Measurements from ENCODE around the gene MCTP1.

MCTP1 gene

DNA sequence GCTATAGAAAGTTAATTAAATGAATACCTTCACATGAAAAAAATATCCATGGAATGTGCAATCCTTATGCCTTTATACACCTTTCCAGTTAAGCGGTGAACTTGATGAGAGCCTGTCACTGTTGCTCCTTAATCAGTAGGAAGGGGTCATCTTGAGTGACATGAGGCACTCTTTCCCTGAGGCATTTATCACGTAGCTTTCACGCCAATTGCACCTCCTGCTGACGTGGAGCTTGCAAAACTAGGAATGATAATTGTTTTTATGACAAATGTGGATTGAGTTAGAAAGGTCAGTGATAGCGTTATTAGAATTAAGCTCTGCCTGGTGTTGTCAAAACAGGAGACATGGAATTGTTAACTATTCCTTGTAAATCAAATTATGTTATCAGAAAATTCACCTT lies 586.7 kb downstream of the MCTP1 start:
- Mint-ChIP-seq H3K9me3 (no peaks in the 10 kb centered on the region), H3K27ac (no peak overlapping the region), H3K4me3 (no peak overlapping the region), H3K27me3 (no peaks in the 10 kb centered on the region), H3K4me1 (no peaks in the 10 kb centered on the region)
- no peak for ATAC-seq
- no peak for DNase-seq

- no peak for DNase-seq
- Mint-ChIP-seq H3K27me3 (no peaks in the 10 kb centered on the region), H3K4me1 (no peaks in the 10 kb centered on the region), H3K27ac (no peak overlapping the region), H3K4me3 (no peak overlapping the region), H3K9me3 (no peaks in the 10 kb centered on the region)
- ATAC-seq: no peak
These were observed 590.2 kb downstream of the MCTP1 start for GRCh38 chr5:94694671-94695070.

DNA sequence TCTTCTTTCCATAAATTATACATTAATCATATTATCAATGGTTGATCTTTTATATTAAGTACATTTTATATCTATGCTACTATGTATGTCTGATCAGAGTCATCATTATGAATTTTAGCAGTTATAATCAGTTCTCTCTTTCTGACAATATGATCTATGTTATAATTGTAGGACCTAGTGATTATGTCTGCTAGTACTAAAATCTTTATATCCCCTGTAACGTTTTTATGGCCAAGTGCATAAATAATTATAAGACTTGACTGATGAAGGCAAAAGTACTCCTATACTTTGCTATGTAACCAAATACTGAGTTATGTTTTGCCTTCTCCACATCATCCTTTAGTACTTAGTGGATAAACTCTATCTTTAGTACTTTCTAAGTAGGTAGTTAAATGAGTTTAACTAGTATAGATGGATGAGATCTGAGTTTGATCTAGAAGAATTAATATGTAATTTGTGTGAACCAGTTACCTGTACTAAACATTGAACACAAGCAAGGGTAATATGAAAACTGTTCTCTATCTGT lies 591.0 kb downstream of the MCTP1 start:
- no peak for ATAC-seq

GRCh38 chr5:94693043-94693822 lies 591.7 kb downstream of the MCTP1 start:
- DNase-seq: no peak
- no peak overlapping the region for H3K27ac Mint-ChIP-seq
- H3K9me3 Mint-ChIP-seq: no peaks in the 10 kb centered on the region
- H3K4me3 Mint-ChIP-seq: no peak overlapping the region
- no peaks in the 10 kb centered on the region for H3K27me3 Mint-ChIP-seq
- ATAC-seq: peak; percentile 64
- no peaks in the 10 kb centered on the region for H3K4me1 Mint-ChIP-seq

More for the DNA sequence above, 591.0 kb downstream of the MCTP1 start:
- no peak for DNase-seq
- Mint-ChIP-seq H3K4me3 (no peak overlapping the region), H3K9me3 (no peaks in the 10 kb centered on the region), H3K27ac (no peak overlapping the region), H3K27me3 (no peaks in the 10 kb centered on the region), H3K4me1 (no peaks in the 10 kb centered on the region)

DNA sequence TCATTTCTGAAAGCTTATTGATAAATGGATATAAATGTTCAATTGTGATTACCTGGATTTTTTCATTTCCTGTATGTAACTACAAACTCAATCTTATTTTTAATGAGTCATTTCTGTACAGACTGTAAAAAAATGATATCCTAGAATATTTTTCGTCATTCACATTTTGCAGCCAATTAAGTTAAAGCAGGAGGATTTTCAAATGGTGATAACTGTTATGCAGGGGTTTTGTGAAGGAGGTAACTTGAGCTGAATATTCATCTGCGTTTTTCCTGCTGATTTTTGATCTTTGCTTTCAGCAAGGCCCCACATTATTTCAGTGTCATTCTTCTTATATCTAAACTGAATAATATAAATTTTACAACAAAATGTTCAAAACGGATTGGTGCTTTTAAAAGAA lies 592.3 kb downstream of the MCTP1 start:
- DNase-seq (no peak), ATAC-seq (no peak)
- no peaks in the 10 kb centered on the region for H3K27me3 Mint-ChIP-seq
- no peaks in the 10 kb centered on the region for H3K9me3 Mint-ChIP-seq
- H3K4me1 Mint-ChIP-seq: no peaks in the 10 kb centered on the region
- H3K27ac Mint-ChIP-seq: no peak overlapping the region
- no peak overlapping the region for H3K4me3 Mint-ChIP-seq

GRCh38 chr5:94691949-94692348 lies 592.9 kb downstream of the MCTP1 start:
- no peak overlapping the region for H3K27ac Mint-ChIP-seq
- DNase-seq (no peak), ATAC-seq (no peak)
- H3K9me3 Mint-ChIP-seq: no peaks in the 10 kb centered on the region
- no peaks in the 10 kb centered on the region for H3K4me1 Mint-ChIP-seq
- no peak overlapping the region for H3K4me3 Mint-ChIP-seq
- no peaks in the 10 kb centered on the region for H3K27me3 Mint-ChIP-seq

- Mint-ChIP-seq H3K4me3 (no peak overlapping the region), H3K27ac (no peak overlapping the region), H3K4me1 (no peaks in the 10 kb centered on the region), H3K27me3 (no peaks in the 10 kb centered on the region), H3K9me3 (no peaks in the 10 kb centered on the region)
- DNase-seq (no peak), ATAC-seq (no peak)
These were observed 593.6 kb downstream of the MCTP1 start for GRCh38 chr5:94691291-94691690.

- no peak overlapping the region for H3K27ac Mint-ChIP-seq
- DNase-seq: no peak
- H3K4me3 Mint-ChIP-seq: no peak overlapping the region
- no peaks in the 10 kb centered on the region for H3K9me3 Mint-ChIP-seq
- no peaks in the 10 kb centered on the region for H3K27me3 Mint-ChIP-seq
- no peak for ATAC-seq
- H3K4me1 Mint-ChIP-seq: no peaks in the 10 kb centered on the region
These were observed 594.1 kb downstream of the MCTP1 start for GRCh38 chr5:94690778-94691177.

DNA sequence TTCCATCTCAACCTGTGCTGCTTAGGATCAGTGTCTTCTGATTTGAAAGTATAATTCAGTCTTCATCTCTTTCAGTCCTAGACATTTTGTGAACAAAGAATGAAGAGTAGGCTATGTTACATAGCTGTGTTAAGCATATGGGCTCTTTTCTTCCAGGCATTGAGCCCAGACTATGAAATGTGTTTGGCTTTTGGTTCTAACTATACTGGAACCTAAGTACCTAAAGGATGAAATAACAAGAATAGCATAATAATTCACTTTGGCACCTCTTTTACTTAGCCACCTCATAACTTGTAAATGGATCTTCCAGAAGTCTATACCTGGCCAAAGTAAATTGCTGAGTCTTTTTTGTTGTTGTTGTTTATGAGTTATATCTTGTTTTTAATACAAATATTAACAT lies 595.0 kb downstream of the MCTP1 start:
- H3K27ac Mint-ChIP-seq: no peak overlapping the region
- no peak overlapping the region for H3K4me3 Mint-ChIP-seq
- H3K27me3 Mint-ChIP-seq: no peaks in the 10 kb centered on the region
- no peak for DNase-seq
- no peak for ATAC-seq
- no peaks in the 10 kb centered on the region for H3K9me3 Mint-ChIP-seq
- no peaks in the 10 kb centered on the region for H3K4me1 Mint-ChIP-seq

DNA sequence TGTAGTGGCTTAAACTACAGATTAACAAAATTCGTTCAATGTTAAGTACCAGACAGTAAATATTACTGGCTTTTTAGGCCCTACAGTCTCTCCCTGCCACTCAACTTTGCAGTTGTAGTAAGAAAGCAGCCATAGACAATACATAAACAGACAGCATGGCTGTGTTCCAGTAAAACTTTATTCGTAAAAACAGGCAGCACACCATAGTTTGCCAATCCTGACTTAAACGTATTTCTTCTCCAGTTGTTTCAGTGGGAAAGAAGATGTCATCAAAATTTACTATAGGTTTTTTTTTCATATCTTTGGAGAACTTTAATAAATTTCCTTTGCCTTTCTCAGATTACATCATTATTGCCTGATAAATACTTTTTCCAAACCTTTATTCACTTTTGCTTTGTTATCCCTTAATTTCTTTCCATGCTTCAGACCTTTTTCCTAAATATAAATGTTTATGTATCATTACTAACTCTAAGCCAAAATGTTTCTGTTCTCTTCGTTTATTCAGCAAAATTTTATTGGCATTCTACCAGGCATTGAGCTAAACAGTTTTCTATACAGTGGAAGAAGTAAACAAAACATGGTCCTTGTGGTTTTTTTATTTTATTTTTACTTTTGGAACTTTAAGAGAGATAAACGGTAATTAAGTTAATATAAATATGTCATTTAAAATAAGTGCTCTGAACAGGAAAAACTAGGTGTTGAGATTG lies 601.9 kb downstream of the MCTP1 start:
- Mint-ChIP-seq H3K27me3 (no peaks in the 10 kb centered on the region), H3K27ac (peak overlapping the region in 1 of 2 donors; percentile 5), H3K9me3 (no peaks in the 10 kb centered on the region), H3K4me3 (no peak overlapping the region), H3K4me1 (no peaks in the 10 kb centered on the region)
- ATAC-seq: no peak
- no peak for DNase-seq

- DNase-seq (no peak), ATAC-seq (no peak)
- H3K4me1 Mint-ChIP-seq: no peaks in the 10 kb centered on the region
- H3K27ac Mint-ChIP-seq: no peak overlapping the region
- H3K9me3 Mint-ChIP-seq: no peaks in the 10 kb centered on the region
- H3K27me3 Mint-ChIP-seq: no peaks in the 10 kb centered on the region
- no peak overlapping the region for H3K4me3 Mint-ChIP-seq
These were observed 608.8 kb downstream of the MCTP1 start for GRCh38 chr5:94675965-94676618.

- Mint-ChIP-seq H3K27ac (no peak overlapping the region), H3K4me1 (no peaks in the 10 kb centered on the region), H3K9me3 (no peaks in the 10 kb centered on the region), H3K4me3 (no peak overlapping the region), H3K27me3 (no peaks in the 10 kb centered on the region)
- no peak for DNase-seq
- no peak for ATAC-seq
These were observed 610.2 kb downstream of the MCTP1 start for GRCh38 chr5:94674490-94675382.

- H3K27ac Mint-ChIP-seq: no peak overlapping the region
- no peak for DNase-seq
These were observed 612.1 kb downstream of the MCTP1 start for GRCh38 chr5:94672746-94673145.

GRCh38 chr5:94670726-94671125 lies 614.2 kb downstream of the MCTP1 start:
- Mint-ChIP-seq H3K27ac (no peak overlapping the region), H3K27me3 (no peaks in the 10 kb centered on the region), H3K9me3 (no peaks in the 10 kb centered on the region), H3K4me3 (no peak overlapping the region), H3K4me1 (no peaks in the 10 kb centered on the region)
- DNase-seq: no peak
- no peak for ATAC-seq

More at GRCh38 chr5:94672746-94673145, 612.1 kb downstream of the MCTP1 start:
- no peak overlapping the region for H3K4me3 Mint-ChIP-seq
- ATAC-seq: no peak
- no peaks in the 10 kb centered on the region for H3K4me1 Mint-ChIP-seq
- no peaks in the 10 kb centered on the region for H3K27me3 Mint-ChIP-seq
- no peaks in the 10 kb centered on the region for H3K9me3 Mint-ChIP-seq

DNA sequence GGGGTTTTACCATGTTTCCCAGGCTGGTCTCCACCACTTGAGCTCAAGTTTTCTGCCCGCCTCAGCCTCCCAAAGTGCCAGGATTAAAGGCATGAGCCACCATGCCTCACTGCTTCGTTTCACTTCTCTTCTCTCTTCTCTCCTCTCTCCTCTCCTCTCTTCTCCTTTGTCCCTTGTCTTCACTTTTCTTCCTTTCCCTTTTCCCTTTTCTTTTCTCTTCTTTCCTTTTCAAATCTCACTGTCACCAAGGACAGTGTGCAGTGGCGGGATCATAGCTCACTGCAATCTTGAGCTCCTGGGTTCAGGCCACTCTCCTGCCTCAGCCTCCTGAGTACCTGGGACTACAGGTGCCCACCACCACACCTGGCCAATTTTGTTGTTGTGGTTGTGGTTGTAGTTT lies 617.0 kb downstream of the MCTP1 start:
- no peak overlapping the region for H3K4me3 Mint-ChIP-seq
- no peak for ATAC-seq
- H3K27me3 Mint-ChIP-seq: no peaks in the 10 kb centered on the region
- no peak for DNase-seq
- H3K9me3 Mint-ChIP-seq: no peaks in the 10 kb centered on the region
- H3K4me1 Mint-ChIP-seq: no peaks in the 10 kb centered on the region
- no peak overlapping the region for H3K27ac Mint-ChIP-seq

Data from stimulated activated naive CD8-positive, alpha-beta T cell treated with anti-CD3 and anti-CD28 coated beads, Interleukin-15, amount 100 ng/mL, for 72 hours (primary cell).